H9 (cell line): ENCODE measurements around the gene COMP. TPM values are rescaled to one million over a fixed set of nuclear protein-coding genes. Genes with fewer than 3 reads are reported as not detected.
A peak's percentile ranks its signal among the peaks of the same experiment; 100 is the strongest.

Source experiments
- DNase-seq: peaks from one replicate; pipeline ENCODE4 v3.0.0-alpha.2; 2017
- H2AFZ ChIP-seq: one replicate; pipeline ENCODE4 v1.6.1; 2013; ENCODE audit warnings: mild to moderate bottlenecking, low read length, control low read depth, moderate library complexity
- H2AK5ac ChIP-seq: 2 replicates; pipeline ENCODE4 v1.6.1; 2013; ENCODE audit warnings: low read length, control low read depth, mixed read lengths; ENCODE audit not compliant: insufficient read length
- H2BK120ac ChIP-seq: one replicate; pipeline ENCODE4 v1.6.1; 2013; ENCODE audit warnings: low read depth, mild to moderate bottlenecking, low read length, control low read depth, inconsistent platforms; ENCODE audit not compliant: poor library complexity, severe bottlenecking
- H2BK12ac ChIP-seq: 2 replicates; pipeline ENCODE4 v1.6.1; 2013; ENCODE audit warnings: low read length, control low read depth, mixed read lengths, low read depth; ENCODE audit not compliant: insufficient read length
- H2BK15ac ChIP-seq: 2 replicates; pipeline ENCODE4 v1.6.1; 2013; ENCODE audit warnings: low read depth, low read length, control low read depth
- H2BK20ac ChIP-seq: one replicate; pipeline ENCODE4 v1.6.1; 2013; ENCODE audit warnings: low read depth, mild to moderate bottlenecking, low read length, control low read depth, inconsistent platforms; ENCODE audit not compliant: poor library complexity, severe bottlenecking
- H2BK5ac ChIP-seq: 2 replicates; pipeline ENCODE4 v1.6.1; 2013; ENCODE audit warnings: low read length, control low read depth, mixed read lengths; ENCODE audit not compliant: insufficient read length
- H3K14ac ChIP-seq: 2 replicates; pipeline ENCODE4 v1.6.1; 2013; ENCODE audit warnings: low read length, control low read depth; ENCODE audit not compliant: insufficient read depth
- H3K18ac ChIP-seq: 2 replicates; pipeline ENCODE4 v1.6.1; 2013; ENCODE audit warnings: low read depth, mild to moderate bottlenecking, mixed read lengths, low read length, control low read depth; ENCODE audit not compliant: insufficient read length
- H3K23ac ChIP-seq: 2 replicates; pipeline ENCODE4 v1.6.1; 2013; ENCODE audit warnings: low read length, control low read depth, mixed read lengths, low read depth; ENCODE audit not compliant: insufficient read length
- H3K23me2 ChIP-seq: 2 replicates; pipeline ENCODE4 v1.6.1; 2013; ENCODE audit warnings: low read depth, mild to moderate bottlenecking, mixed read lengths, low read length, control low read depth; ENCODE audit not compliant: insufficient read length, poor library complexity, severe bottlenecking
- H3K27ac ChIP-seq: 2 replicates; pipeline ENCODE4 v1.5.1; 2013; ENCODE audit warnings: low read length, control low read depth, mixed read lengths, low read depth; ENCODE audit not compliant: insufficient read length
- H3K27me3 ChIP-seq: 2 replicates; pipeline ENCODE4 v1.6.1; 2013; ENCODE audit warnings: low read length, control low read depth, inconsistent platforms; ENCODE audit not compliant: insufficient read depth
- H3K4ac ChIP-seq: 2 replicates; pipeline ENCODE4 v1.6.1; 2013; ENCODE audit warnings: low read depth, mild to moderate bottlenecking, control low read depth, inconsistent platforms, low read length, moderate library complexity
- H3K4me1 ChIP-seq: 2 replicates; pipeline ENCODE4 v1.6.1; 2013; ENCODE audit warnings: low read length, control low read depth, inconsistent platforms; ENCODE audit not compliant: insufficient read depth
- H3K4me2 ChIP-seq: 2 replicates; pipeline ENCODE4 v1.6.1; 2013; ENCODE audit warnings: low read length, control low read depth, mixed read lengths; ENCODE audit not compliant: insufficient read length, insufficient read depth
- H3K56ac ChIP-seq: 2 replicates; pipeline ENCODE4 v1.6.1; 2013; ENCODE audit warnings: low read depth, mild to moderate bottlenecking, mixed read lengths, low read length, control low read depth; ENCODE audit not compliant: insufficient read length
- H3K79me1 ChIP-seq: 2 replicates; pipeline ENCODE4 v1.6.1; 2013; ENCODE audit warnings: low read depth, mild to moderate bottlenecking, moderate library complexity, low read length, control low read depth, inconsistent platforms; ENCODE audit not compliant: insufficient read depth, poor library complexity, severe bottlenecking
- H3K79me2 ChIP-seq: 2 replicates; pipeline ENCODE4 v1.6.1; 2013; ENCODE audit warnings: low read length, control low read depth, inconsistent platforms; ENCODE audit not compliant: insufficient read depth
- H3K9ac ChIP-seq: 2 replicates; pipeline ENCODE4 v1.6.1; 2013; ENCODE audit warnings: low read length, control low read depth, mixed read lengths; ENCODE audit not compliant: insufficient read length; ENCODE audit errors: extremely low read depth
- H3K9me3 ChIP-seq: one replicate; pipeline ENCODE4 v1.6.1; 2013; ENCODE audit warnings: low read depth, low read length, inconsistent platforms; ENCODE audit not compliant: control insufficient read depth
- H3T11ph ChIP-seq: one replicate; pipeline ENCODE4 v1.6.1; 2013; ENCODE audit warnings: mild to moderate bottlenecking, low read length, control low read depth, inconsistent platforms
- H4K20me1 ChIP-seq: one replicate; pipeline ENCODE4 v1.6.1; 2013; ENCODE audit not compliant: control insufficient read depth, insufficient read length, insufficient read depth
- H4K5ac ChIP-seq: 2 replicates; pipeline ENCODE4 v1.6.1; 2013; ENCODE audit warnings: low read depth, mild to moderate bottlenecking, mixed read lengths, low read length, control low read depth; ENCODE audit not compliant: insufficient read length
- H4K8ac ChIP-seq: replicated peaks from 2 replicates; pipeline ENCODE4 v1.6.1; 2013; ENCODE audit warnings: low read length, control low read depth, mixed read lengths, low read depth; ENCODE audit not compliant: insufficient read length
- H4K91ac ChIP-seq: 2 replicates; pipeline ENCODE4 v1.6.1; 2013; ENCODE audit warnings: low read depth, mild to moderate bottlenecking, moderate library complexity, mixed read lengths, low read length, control low read depth; ENCODE audit not compliant: insufficient read length
- H3K27ac Mint-ChIP-seq, 3 experiments: 2 replicates in 2 of 3; 3 replicates in 1 of 3; pipeline ENCODE4 v1.8.0; 2020 to 2021; ENCODE audit warnings: mixed read lengths in 3 of 3, mild to moderate bottlenecking in 1 of 3, moderate library complexity in 1 of 3
- H3K27me3 Mint-ChIP-seq: 2 replicates; pipeline ENCODE4 v1.8.0; 2021; ENCODE audit warnings: low read depth, mild to moderate bottlenecking, moderate library complexity, mixed read lengths
- H3K36me3 Mint-ChIP-seq, 3 experiments: 2 replicates in 2 of 3; 3 replicates in 1 of 3; pipeline ENCODE4 v1.8.0; 2020 to 2021; ENCODE audit warnings: low read depth in 3 of 3, mixed read lengths in 3 of 3; ENCODE audit not compliant: insufficient read depth in 1 of 3
- H3K4me1 Mint-ChIP-seq, 2 experiments: 2 replicates each; pipeline ENCODE4 v1.8.0; 2020; ENCODE audit warnings: mixed read lengths in 2 of 2
- H3K4me3 Mint-ChIP-seq, 2 experiments: 2 replicates in 1 of 2; 3 replicates in 1 of 2; pipeline ENCODE4 v1.8.0; 2020 to 2021; ENCODE audit warnings: mild to moderate bottlenecking in 2 of 2, mixed read lengths in 2 of 2, moderate library complexity in 1 of 2
- H3K9me3 Mint-ChIP-seq, 2 experiments: 2 replicates in 1 of 2; 3 replicates in 1 of 2; pipeline ENCODE4 v1.8.0; 2020; ENCODE audit warnings: mild to moderate bottlenecking in 2 of 2, mixed read lengths in 2 of 2, moderate library complexity in 1 of 2
- CTCF ChIP-seq: fragments of 200-600 bp; sonication (generic); conservative IDR thresholded peaks from 3 replicates; pipeline ENCODE4 v1.8.0; 2021; ENCODE audit warnings: antibody characterized with exemption, mild to moderate bottlenecking
- whole genome bisulfite sequencing: extraction: QIAGEN DNeasy Blood & Tissue Kit; methylation state at CpG from one replicate; pipeline ENCODE4 v1.1.7; 2013; ENCODE audit warnings: missing lambda C conversion rate, low lambda C conversion rate, mixed read lengths; ENCODE audit not compliant: insufficient read length; ENCODE audit errors: extremely low coverage; 5-methylcytosine and 5-hydroxymethylcytosine counted together
- total RNA-seq: library from RNA; stranded (reverse); gene quantifications from 2 replicates; pipeline ENCODE4 v1.2.1, GENCODE V29; 2021

COMP gene
- total RNA-seq, 1 experiment from 2014 or later = 0.15 TPM

- H4K5ac ChIP-seq = no peak overlapping the region
- H2BK20ac ChIP-seq = no peak overlapping the region
- H3K27ac ChIP-seq = no peak overlapping the region
- no peak overlapping the region for H4K91ac ChIP-seq
- Mint-ChIP-seq H3K4me3 (no peak overlapping the region), H3K27ac (no peak overlapping the region), H3K27me3 (peaks cover 98% of the 10 kb centered on the region), H3K9me3 (no peaks in the 10 kb centered on the region; a peak in 1 of 5 replicates), H3K36me3 (no peaks in the 10 kb centered on the region), H3K4me1 (peaks cover 5 to 17% of the 10 kb centered on the region in 2 experiments; a peak in 3 of 4 replicates)
- no peak overlapping the region for H3K4ac ChIP-seq
- no peak overlapping the region for H2BK15ac ChIP-seq
- no peak overlapping the region for H2BK12ac ChIP-seq
- H3K23ac ChIP-seq = no peak overlapping the region
- H3T11ph ChIP-seq = no peak overlapping the region
- no peak overlapping the region for H3K14ac ChIP-seq
- no peaks in the 10 kb centered on the region for H3K79me2 ChIP-seq
- no peak for DNase-seq
- no peak overlapping the region for H2BK120ac ChIP-seq
- no peak overlapping the region for H3K56ac ChIP-seq
- no CpG with 5 or more reads among the region's 10 CpGs for WGBS
- no peaks in the 10 kb centered on the region for H3K79me1 ChIP-seq
- no peak overlapping the region for H3K18ac ChIP-seq
- H2BK5ac ChIP-seq = no peak overlapping the region
- peaks cover 4% of the 10 kb centered on the region for H3K23me2 ChIP-seq
- no peak overlapping the region for H3K9ac ChIP-seq
- no peak overlapping the region for H3K4me2 ChIP-seq
- no peaks in the 10 kb centered on the region for H4K20me1 ChIP-seq
- peaks cover 61% of the 10 kb centered on the region for H3K27me3 ChIP-seq
- no peak overlapping the region for H2AFZ ChIP-seq
- H3K9me3 ChIP-seq = no peaks in the 10 kb centered on the region
- no peak overlapping the region for H2AK5ac ChIP-seq
- no peaks in the 10 kb centered on the region for H3K4me1 ChIP-seq
- peak; percentile 59 for TF ChIP-seq CTCF
- H4K8ac ChIP-seq = no peak overlapping the region
Observed at GRCh38 chr19:18780631-18781030, 10.5 kb downstream of the COMP start.
